Stomach (tissue), 4 donors: ENCODE measurements around the gene ST8SIA6.

Source experiments
- POLR2A ChIP-seq, 4 donors: fragments of 450-650 bp; IDR thresholded peaks; one replicate each; pipeline ENCODE4 v1.6.1; 2016; ENCODE audit warnings: antibody characterized with exemption in 4 of 4, control low read depth in 2 of 4, mild to moderate bottlenecking in 1 of 4, moderate library complexity in 1 of 4
- POLR2AphosphoS5 ChIP-seq, 3 donors: sonication (generic); formaldehyde crosslinking; IDR thresholded peaks; one replicate each; pipeline ENCODE4 v1.6.1; 2016; ENCODE audit warnings: antibody characterized with exemption in 3 of 3
- TF ChIP-seq, protein P1 (sequence below), 7 experiments: fragments of 450-650 bp in 4 of 7; fragments of 200-600 bp in 3 of 7; sonication (generic) in 3 of 7; IDR thresholded peaks; one replicate each; pipeline ENCODE4 v1.5.1; 2016 to 2019; ENCODE audit warnings: antibody characterized with exemption in 7 of 7, control low read depth in 2 of 7, mild to moderate bottlenecking in 1 of 7

DNA sequence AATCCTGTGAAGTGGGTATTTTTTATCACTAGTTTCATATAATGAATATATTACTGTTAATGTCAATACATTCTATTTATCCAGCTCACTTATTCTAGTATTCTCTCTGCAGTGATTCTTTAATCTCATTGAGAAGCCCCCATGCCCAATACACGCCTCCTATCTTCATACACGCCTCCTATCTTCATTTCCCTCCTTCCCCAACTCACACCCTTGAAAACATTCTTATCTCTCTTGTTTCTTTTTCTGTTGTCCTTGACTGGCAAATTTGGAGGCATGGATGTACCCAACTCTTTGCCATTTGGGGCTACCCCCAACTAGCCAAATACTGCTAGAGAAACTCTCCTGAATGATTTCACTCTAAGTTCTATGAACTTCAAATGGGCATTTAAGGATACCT, 40.5 kb downstream of the ST8SIA6 start:
- TF ChIP-seq, protein P1, sequence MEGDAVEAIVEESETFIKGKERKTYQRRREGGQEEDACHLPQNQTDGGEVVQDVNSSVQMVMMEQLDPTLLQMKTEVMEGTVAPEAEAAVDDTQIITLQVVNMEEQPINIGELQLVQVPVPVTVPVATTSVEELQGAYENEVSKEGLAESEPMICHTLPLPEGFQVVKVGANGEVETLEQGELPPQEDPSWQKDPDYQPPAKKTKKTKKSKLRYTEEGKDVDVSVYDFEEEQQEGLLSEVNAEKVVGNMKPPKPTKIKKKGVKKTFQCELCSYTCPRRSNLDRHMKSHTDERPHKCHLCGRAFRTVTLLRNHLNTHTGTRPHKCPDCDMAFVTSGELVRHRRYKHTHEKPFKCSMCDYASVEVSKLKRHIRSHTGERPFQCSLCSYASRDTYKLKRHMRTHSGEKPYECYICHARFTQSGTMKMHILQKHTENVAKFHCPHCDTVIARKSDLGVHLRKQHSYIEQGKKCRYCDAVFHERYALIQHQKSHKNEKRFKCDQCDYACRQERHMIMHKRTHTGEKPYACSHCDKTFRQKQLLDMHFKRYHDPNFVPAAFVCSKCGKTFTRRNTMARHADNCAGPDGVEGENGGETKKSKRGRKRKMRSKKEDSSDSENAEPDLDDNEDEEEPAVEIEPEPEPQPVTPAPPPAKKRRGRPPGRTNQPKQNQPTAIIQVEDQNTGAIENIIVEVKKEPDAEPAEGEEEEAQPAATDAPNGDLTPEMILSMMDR (IDR thresholded peaks at IDR 0.05) = no peak
- TF ChIP-seq POLR2AphosphoS5 (IDR thresholded peaks at IDR 0.05) (no peak), POLR2A (IDR thresholded peaks at IDR 0.05) (no peak)
